H1 (cell line): Measurements from ENCODE around the gene CXCL1. TPM values are rescaled to one million over a fixed set of nuclear protein-coding genes. Genes with fewer than 3 reads are reported as not detected.

Experiments
- CTCF ChIA-PET: fragments of 300-600 bp; sonication (Branson Sonifier 250); formaldehyde crosslinking; loops from one replicate; lab custom pipeline; 2021; ENCODE audit not compliant: partially characterized antibody; lab: Charles Lee
- POLR2A ChIA-PET: fragments of 300-600 bp; sonication (Branson Sonifier 250); formaldehyde crosslinking; loops from one replicate; lab custom pipeline; 2021; ENCODE audit warnings: inconsistent platforms; ENCODE audit not compliant: partially characterized antibody; lab: Charles Lee
- DNase-seq, 2 experiments: peaks; one replicate each; pipeline versions ENCODE4 v3.0.0 to v3.0.0-alpha.2; 2010 to 2022; ENCODE audit warnings: low spot score in 2 of 2, low read depth in 1 of 2, mixed read lengths in 1 of 2
- FAIRE-seq: peaks from 2 replicates; lab custom pipeline; 2011; peaks lifted over from hg19 to GRCh38; lab: Jason Lieb, UNC
- H2AFZ ChIP-seq: 2 replicates; pipeline ENCODE4 v1.8.1; 2012; ENCODE audit warnings: low read length, inconsistent platforms
- H2AK5ac ChIP-seq: 2 replicates; pipeline ENCODE4 v1.6.1; 2013; ENCODE audit warnings: low read depth, low read length
- H2BK120ac ChIP-seq: replicated peaks from 2 replicates; pipeline ENCODE3; 2013; ENCODE audit warnings: low read depth, low read length, inconsistent platforms
- H2BK12ac ChIP-seq: 2 replicates; pipeline ENCODE4 v1.6.1; 2013; ENCODE audit warnings: low read depth, low read length
- H2BK15ac ChIP-seq: 2 replicates; pipeline ENCODE4 v1.6.1; 2013; ENCODE audit warnings: low read length
- H2BK20ac ChIP-seq: 2 replicates; pipeline ENCODE4 v1.6.1; 2013; ENCODE audit warnings: low read length
- H2BK5ac ChIP-seq: 2 replicates; pipeline ENCODE4 v1.6.1; 2013; ENCODE audit warnings: low read depth, low read length
- H3K14ac ChIP-seq: 2 replicates; pipeline ENCODE4 v1.6.1; 2013; ENCODE audit warnings: inconsistent platforms; ENCODE audit not compliant: insufficient read length
- H3K18ac ChIP-seq: 2 replicates; pipeline ENCODE4 v1.6.1; 2013; ENCODE audit warnings: low read length; ENCODE audit errors: extremely low read depth
- H3K23ac ChIP-seq: 2 replicates; pipeline ENCODE4 v1.6.1; 2013; ENCODE audit warnings: inconsistent platforms; ENCODE audit not compliant: insufficient read length
- H3K23me2 ChIP-seq: 2 replicates; pipeline ENCODE4 v1.6.1; 2013; ENCODE audit warnings: low read depth, low read length
- H3K27ac ChIP-seq: 2 replicates; pipeline ENCODE4 v1.6.1; 2011; ENCODE audit warnings: low read depth, low read length, inconsistent platforms
- H3K27me3 ChIP-seq, 4 experiments: replicated peaks in 1 of 4; 1 replicate in 1 of 4; 2 replicates in 3 of 4; pipeline versions ENCODE4 v1.6.1 to v1.8.1; 2011 to 2013; ENCODE audit warnings: low read length in 3 of 4, mild to moderate bottlenecking in 3 of 4, inconsistent platforms in 2 of 4, mixed read lengths in 2 of 4, moderate library complexity in 1 of 4; ENCODE audit not compliant: control insufficient read depth in 3 of 4, insufficient read depth in 3 of 4; ENCODE audit errors: extremely low read depth in 1 of 4
- H3K36me3 ChIP-seq, 4 experiments: 2 replicates each; pipeline versions ENCODE4 v1.6.1 to v1.8.1; 2011 to 2013; ENCODE audit warnings: mild to moderate bottlenecking in 4 of 4, low read length in 3 of 4, moderate library complexity in 2 of 4, control low read depth in 1 of 4, inconsistent platforms in 1 of 4; ENCODE audit not compliant: insufficient read depth in 4 of 4, control insufficient read depth in 2 of 4
- H3K4ac ChIP-seq: replicated peaks from 2 replicates; pipeline ENCODE3; 2013; ENCODE audit warnings: low read length, low read depth, mixed read lengths, inconsistent platforms; ENCODE audit not compliant: insufficient read length
- H3K4me1 ChIP-seq, 4 experiments: replicated peaks in 1 of 4; 1 replicate in 1 of 4; 2 replicates in 3 of 4; pipeline versions ENCODE4 v1.6.1 to v1.8.1; 2011 to 2013; ENCODE audit warnings: low read length in 3 of 4, inconsistent platforms in 2 of 4, mixed read lengths in 1 of 4; ENCODE audit not compliant: insufficient read depth in 4 of 4, control insufficient read depth in 3 of 4
- H3K4me2 ChIP-seq, 2 experiments: 2 replicates each; pipeline versions ENCODE4 v1.6.1 to v1.8.1; 2011 to 2013; ENCODE audit warnings: low read depth in 2 of 2, low read length in 2 of 2, control low read depth in 1 of 2, inconsistent platforms in 1 of 2, mild to moderate bottlenecking in 1 of 2; ENCODE audit not compliant: insufficient read depth in 1 of 2
- H3K4me3 ChIP-seq, 4 experiments: fragments of 200-600, 300-600 bp in 1 of 4; sonication (generic), shearing (Covaris generic), sonication (Bioruptor Twin) in 1 of 4; 2 replicates each; pipeline versions ENCODE4 v1.5.1 to v1.8.1; 2011 to 2016; ENCODE audit warnings: low read length in 4 of 4, low read depth in 3 of 4, control low read depth in 2 of 4, inconsistent platforms in 2 of 4, mild to moderate bottlenecking in 2 of 4, mixed read lengths in 1 of 4, moderate library complexity in 1 of 4; ENCODE audit not compliant: insufficient read depth in 2 of 4; ENCODE audit errors: extremely low read depth in 1 of 4
- H3K56ac ChIP-seq: replicated peaks from 2 replicates; pipeline ENCODE3; 2013; ENCODE audit warnings: low read depth, mild to moderate bottlenecking, mixed read lengths, low read length, inconsistent platforms; ENCODE audit not compliant: insufficient read length
- H3K79me1 ChIP-seq: 2 replicates; pipeline ENCODE4 v1.6.1; 2013; ENCODE audit warnings: low read depth, low read length, control low read depth
- H3K79me2 ChIP-seq, 2 experiments: 2 replicates each; pipeline versions ENCODE4 v1.6.1 to v1.8.1; 2012 to 2013; ENCODE audit warnings: low read length in 2 of 2, mild to moderate bottlenecking in 2 of 2, inconsistent platforms in 1 of 2; ENCODE audit not compliant: insufficient read depth in 2 of 2, control insufficient read depth in 1 of 2
- H3K9ac ChIP-seq, 4 experiments: replicated peaks in 1 of 4; 1 replicate in 1 of 4; 2 replicates in 3 of 4; pipeline versions ENCODE4 v1.6.1 to v1.8.1; 2011 to 2013; ENCODE audit warnings: low read depth in 3 of 4, low read length in 3 of 4, control low read depth in 2 of 4, mild to moderate bottlenecking in 2 of 4, moderate library complexity in 2 of 4, inconsistent platforms in 1 of 4; ENCODE audit errors: extremely low read depth in 1 of 4
- H3K9me3 ChIP-seq, 2 experiments: 2 replicates each; pipeline versions ENCODE4 v1.6.1 to v1.8.1; 2012 to 2013; ENCODE audit warnings: mild to moderate bottlenecking in 2 of 2, moderate library complexity in 2 of 2, control low read depth in 1 of 2, inconsistent platforms in 1 of 2, low read depth in 1 of 2, low read length in 1 of 2, mixed read lengths in 1 of 2; ENCODE audit not compliant: insufficient read depth in 2 of 2
- H4K20me1 ChIP-seq, 2 experiments: replicated peaks in 1 of 2; 2 replicates each; pipeline versions ENCODE3 to v1.8.1; 2011 to 2013; ENCODE audit warnings: inconsistent platforms in 2 of 2, low read length in 2 of 2, mild to moderate bottlenecking in 1 of 2; ENCODE audit not compliant: insufficient read depth in 2 of 2, control insufficient read depth in 1 of 2
- H4K5ac ChIP-seq: 2 replicates; pipeline ENCODE4 v1.6.1; 2013; ENCODE audit warnings: low read length, low read depth, mixed read lengths, inconsistent platforms; ENCODE audit not compliant: insufficient read length
- H4K8ac ChIP-seq: 2 replicates; pipeline ENCODE4 v1.8.0; 2013; ENCODE audit warnings: mild to moderate bottlenecking, moderate library complexity, low read length, inconsistent platforms; ENCODE audit not compliant: insufficient read depth; ENCODE audit errors: extremely low read depth
- H4K91ac ChIP-seq: replicated peaks from 2 replicates; pipeline ENCODE3; 2013; ENCODE audit warnings: low read length, mixed read lengths, inconsistent platforms; ENCODE audit not compliant: insufficient read length
- CBX8 ChIP-seq: fragments of 300-800, 300-1000 bp; sonication (generic); IDR thresholded peaks from 2 replicates; pipeline ENCODE4 v1.7.1; 2016; ENCODE audit warnings: low read depth, low read length, borderline replicate concordance
- EGR1 ChIP-seq: IDR thresholded peaks from 2 replicates; pipeline ENCODE4 v1.6.1; 2011; ENCODE audit warnings: low read depth, low read length, borderline replicate concordance
- EP300 ChIP-seq, 2 experiments: IDR thresholded peaks; 1 replicate in 1 of 2; 2 replicates in 1 of 2; pipeline ENCODE4 v1.6.1; 2011 to 2012; ENCODE audit warnings: low read depth in 2 of 2, low read length in 2 of 2, mild to moderate bottlenecking in 2 of 2, borderline replicate concordance in 1 of 2, inconsistent platforms in 1 of 2, moderate library complexity in 1 of 2
- FOSL1 ChIP-seq: IDR thresholded peaks from 2 replicates; pipeline ENCODE4 v1.6.1; 2011; ENCODE audit warnings: mild to moderate bottlenecking, low read depth, low read length, moderate library complexity; ENCODE audit not compliant: insufficient read depth
- HDAC6 ChIP-seq: IDR thresholded peaks from one replicate; pipeline ENCODE4 v1.7.1; 2012; ENCODE audit warnings: low read depth, mild to moderate bottlenecking, inconsistent platforms, low read length, moderate library complexity
- MAX ChIP-seq: IDR thresholded peaks from 2 replicates; pipeline ENCODE4 v1.6.1; 2012; ENCODE audit warnings: inconsistent platforms
- POLR2A ChIP-seq, 2 experiments: IDR thresholded peaks; 1 replicate in 1 of 2; 2 replicates in 1 of 2; pipeline ENCODE4 v1.6.1; 2011; ENCODE audit warnings: low read depth in 2 of 2, low read length in 2 of 2, mild to moderate bottlenecking in 2 of 2; ENCODE audit errors: control extremely low read depth in 1 of 2
- POU5F1 ChIP-seq: IDR thresholded peaks from 2 replicates; pipeline ENCODE4 v1.6.1; 2011; ENCODE audit warnings: low read depth, mild to moderate bottlenecking, low read length, moderate library complexity
- RBBP5 ChIP-seq: IDR thresholded peaks from 2 replicates; pipeline ENCODE4 v1.7.1; 2012; ENCODE audit warnings: low read depth, mild to moderate bottlenecking, inconsistent platforms, low read length, moderate library complexity, borderline replicate concordance
- RXRA ChIP-seq: IDR thresholded peaks from 2 replicates; pipeline ENCODE4 v1.6.1; 2011; ENCODE audit warnings: low read depth, mild to moderate bottlenecking, low read length, moderate library complexity; ENCODE audit not compliant: insufficient read depth
- SP1 ChIP-seq: IDR thresholded peaks from 2 replicates; pipeline ENCODE4 v1.6.1; 2011; ENCODE audit warnings: low read depth, low read length
- SP4 ChIP-seq: IDR thresholded peaks from 2 replicates; pipeline ENCODE4 v1.6.1; 2012; ENCODE audit warnings: low read length, inconsistent platforms
- WGBS, 2 experiments: shearing (Covaris generic) in 1 of 2; methylation state at CpG; one replicate each; pipeline versions ENCODE4 v1.1.6 to v1.1.7; 2013 to 2015; ENCODE audit warnings: low lambda C conversion rate in 2 of 2, mixed read lengths in 2 of 2, inconsistent platforms in 1 of 2, low coverage in 1 of 2, missing lambda C conversion rate in 1 of 2; ENCODE audit not compliant: insufficient replicate concordance in 2 of 2, insufficient coverage in 1 of 2, insufficient read length in 1 of 2; ENCODE audit errors: extremely low coverage in 1 of 2, missing lambda C conversion rate in 1 of 2; 5-methylcytosine and 5-hydroxymethylcytosine counted together
- polyA plus RNA-seq, 7 experiments: library from polyadenylated mRNA; depleted of rRNA in 3 of 7; stranded (reverse) in 5 of 7; unstranded in 2 of 7; fragments of >200 nt in 5 of 7; fragments of 200-250 nt in 2 of 7; gene quantifications; 1 replicate in 5 of 7; 2 replicates in 1 of 7; 4 replicates in 1 of 7; pipeline versions ENCODE4 v1.2.1 to v1.2.3, GENCODE V29; 2011 to 2013; ENCODE audit warnings: missing spikeins in 2 of 7, mixed read lengths in 2 of 7
- total RNA-seq: library from RNA; stranded (reverse); fragmentation: NEBNext Ultra II Directional; extraction: Animal tissue kit (Norgen Biotek cat#: 25700); gene quantifications from 2 replicates; pipeline ENCODE4 v1.2.1, GENCODE V29; 2021
- TF ChIP-seq, protein P1 (sequence below): IDR thresholded peaks from 2 replicates; pipeline ENCODE4 v1.6.1; 2012; ENCODE audit warnings: low read length, inconsistent platforms

Gene CXCL1
- total and polyA plus RNA-seq, 2 of the 8 experiments (the other 6 are each of a cell fraction or from before 2014, with no cell fraction given): 0.77 to 0.80 TPM

GRCh38 chr4:73831569-73831968 lies 37.6 kb upstream of the CXCL1 start:
- Histone ChIP-seq H3K9me3 (0 out of 4 replicates have a peak, but pooled peaks cover 0 to 4% of the 10 kb centered on the region in 2 experiments), H3K27me3 (no peaks in the 10 kb centered on the region; a peak in 1 of 7 replicates), H3K4me3 (no peak overlapping the region), H2BK15ac (no peak overlapping the region), H2BK120ac (no peak overlapping the region), H4K20me1 (no peaks in the 10 kb centered on the region), H4K5ac (no peak overlapping the region), H3K27ac (no peak overlapping the region), H3K79me1 (no peaks in the 10 kb centered on the region), H4K8ac (no peak overlapping the region), H2BK20ac (no peak overlapping the region), H2BK5ac (no peak overlapping the region), H3K18ac (no peak overlapping the region), H3K36me3 (no peaks in the 10 kb centered on the region; a peak in 1 of 8 replicates), H3K14ac (no peak overlapping the region), H2BK12ac (no peak overlapping the region), H3K23ac (no peak overlapping the region), H3K56ac (no peak overlapping the region), H3K79me2 (no peaks in the 10 kb centered on the region), H2AK5ac (no peak overlapping the region), H2AFZ (no peak overlapping the region), H3K23me2 (peaks cover 2% of the 10 kb centered on the region; the same call in 1 of the 2 replicates), H4K91ac (no peak overlapping the region), H3K4me1 (no peaks in the 10 kb centered on the region), H3K9ac (no peak overlapping the region), H3K4me2 (no peak overlapping the region), H3K4ac (no peak overlapping the region)
- POLR2A ChIA-PET: no interaction called here
- DNase-seq (no peak), FAIRE-seq (no peak)
- WGBS, 2 experiments: 87% methylated on average over 2 of the region's 2 CpGs; no CpG with 5 or more reads in 1 of the 2 experiments
- CTCF ChIA-PET: no interaction called here
- TF ChIP-seq EGR1: no peak
- TF ChIP-seq, protein P1, sequence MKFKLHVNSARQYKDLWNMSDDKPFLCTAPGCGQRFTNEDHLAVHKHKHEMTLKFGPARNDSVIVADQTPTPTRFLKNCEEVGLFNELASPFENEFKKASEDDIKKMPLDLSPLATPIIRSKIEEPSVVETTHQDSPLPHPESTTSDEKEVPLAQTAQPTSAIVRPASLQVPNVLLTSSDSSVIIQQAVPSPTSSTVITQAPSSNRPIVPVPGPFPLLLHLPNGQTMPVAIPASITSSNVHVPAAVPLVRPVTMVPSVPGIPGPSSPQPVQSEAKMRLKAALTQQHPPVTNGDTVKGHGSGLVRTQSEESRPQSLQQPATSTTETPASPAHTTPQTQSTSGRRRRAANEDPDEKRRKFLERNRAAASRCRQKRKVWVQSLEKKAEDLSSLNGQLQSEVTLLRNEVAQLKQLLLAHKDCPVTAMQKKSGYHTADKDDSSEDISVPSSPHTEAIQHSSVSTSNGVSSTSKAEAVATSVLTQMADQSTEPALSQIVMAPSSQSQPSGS: no peak
- no peak for TF ChIP-seq SP1
- TF ChIP-seq POLR2A (IDR thresholded peaks at IDR 0.05; ENCODE audit: control extremely low read depth in 1 of 2, low read depth in 2 of 2, low read length in 2 of 2): no peak
- no peak for TF ChIP-seq RBBP5
- no peak for TF ChIP-seq RXRA
- no peak for TF ChIP-seq CBX8
- no peak for TF ChIP-seq SP4
- TF ChIP-seq FOSL1: no peak
- TF ChIP-seq MAX: no peak
- TF ChIP-seq POU5F1: no peak
- no peak for TF ChIP-seq HDAC6
- no peak for TF ChIP-seq EP300 (IDR thresholded peaks at IDR 0.05; ENCODE audit: borderline replicate concordance in 1 of 2, low read depth in 2 of 2, low read length in 2 of 2)
